Esophagus muscularis mucosa (tissue), 4 donors: ENCODE data around the gene VPS52. TPM values are rescaled to one million over a fixed set of nuclear protein-coding genes. Genes with fewer than 3 reads are reported as not detected.

ENCODE experiments used
- DNase-seq: peaks from one replicate; pipeline ENCODE4 v3.0.0-alpha.2; 2017; ENCODE audit errors: extremely low spot score
- H3K27ac ChIP-seq, 4 donors: fragments of 200-600 bp; sonication (generic); replicated peaks in 1 of 4; 1 replicate in 3 of 4; 2 replicates in 1 of 4; pipeline ENCODE4 v1.5.1; 2016 to 2019; ENCODE audit warnings: mild to moderate bottlenecking in 1 of 4
- H3K27me3 ChIP-seq, 4 donors: fragments of 200-600 bp; sonication (generic); one replicate each; pipeline versions ENCODE4 v1.5.1 to v1.6.0; 2016 to 2019
- H3K36me3 ChIP-seq, 4 donors: fragments of 200-600 bp; sonication (generic); one replicate each; pipeline ENCODE4 v1.5.1; 2016 to 2019
- H3K4me1 ChIP-seq, 4 donors: fragments of 200-600 bp; sonication (generic); one replicate each; pipeline ENCODE4 v1.5.1; 2016 to 2019
- H3K4me3 ChIP-seq, 4 donors: fragments of 200-600 bp; sonication (generic); 1 replicate in 2 of 4; 2 replicates in 2 of 4; pipeline ENCODE4 v1.5.1; 2016 to 2019; ENCODE audit warnings: mild to moderate bottlenecking in 4 of 4, moderate library complexity in 1 of 4
- H3K9me3 ChIP-seq, 4 donors: fragments of 200-600 bp; sonication (generic); 1 replicate in 3 of 4; 2 replicates in 1 of 4; pipeline ENCODE4 v1.5.1; 2016 to 2019
- CTCF ChIP-seq, 3 experiments: fragments of 200-600 bp in 2 of 3; fragments of 450-650 bp in 1 of 3; sonication (generic) in 2 of 3; IDR thresholded peaks; one replicate each; pipeline ENCODE4 v1.5.1; 2017 to 2019; ENCODE audit warnings: antibody characterized with exemption in 3 of 3, mild to moderate bottlenecking in 2 of 3, moderate library complexity in 1 of 3
- EP300 ChIP-seq: sonication (generic); formaldehyde crosslinking; IDR thresholded peaks from one replicate; pipeline ENCODE4 v1.6.1; 2017; ENCODE audit warnings: antibody characterized with exemption
- POLR2A ChIP-seq: fragments of 450-650 bp; IDR thresholded peaks from one replicate; pipeline ENCODE4 v1.6.1; 2017; ENCODE audit warnings: antibody characterized with exemption, moderate library complexity, mild to moderate bottlenecking, low read depth
- POLR2AphosphoS5 ChIP-seq, 2 donors: sonication (generic); formaldehyde crosslinking; IDR thresholded peaks; one replicate each; pipeline ENCODE4 v1.6.1; 2017; ENCODE audit warnings: antibody characterized with exemption in 2 of 2
- WGBS: methylation state at CpG from one replicate; pipeline ENCODE4 v1.1.5; 2018; 5-methylcytosine and 5-hydroxymethylcytosine counted together
- intact Hi-C: fragments of 100-400 bp; cut with DNase I; formaldehyde crosslinking; loops from one replicate; pipeline ENCODE4 v1.15.1; 2023
- total RNA-seq, 4 donors: library from RNA; depleted of rRNA; stranded (reverse); fragments of >200 nt; gene quantifications; one replicate each; pipeline versions ENCODE4 v1.1.0 to v1.2.1, GENCODE V29; 2016

VPS52 gene
- total RNA-seq, 4 donors from 2014 or later: 22.5 to 34.9 (median 31.8) TPM

- DNase-seq: no peak
- Histone ChIP-seq H3K27me3 (peaks cover 0 to 8% (median 0%) of the 10 kb centered on the region in 4 donors), H3K36me3 (peaks cover 0 to 22% (median 18%) of the 10 kb centered on the region in 4 donors), H3K27ac (peak overlapping the region; percentile 92 to 98 (median 94)), H3K4me1 (peaks cover 24 to 36% (median 31%) of the 10 kb centered on the region in 4 donors), H3K9me3 (no peaks in the 10 kb centered on the region), H3K4me3 (peak overlapping the region; percentile 58 to 66 (median 62))
- WGBS: 14% methylated on average over 4 of the region's 15 CpGs
- TF ChIP-seq POLR2A (no peak), EP300 (no peak), POLR2AphosphoS5 (IDR thresholded peaks at IDR 0.05) (no peak), CTCF (IDR thresholded peaks at IDR 0.05) (no peak)
- intact Hi-C loops: loop anchor here (1.0 to 5.0 kb wide), 4 partner anchors 58 to 233 kb away; partner anchors contain the start of gene COL11A2
These were observed 21.7 kb downstream of the VPS52 start for GRCh38 chr6:33249732-33250630.

GRCh38 chr6:33248932-33249731, 22.5 kb downstream of the VPS52 start:
- no peaks in the 10 kb centered on the region for H3K9me3 ChIP-seq
- intact Hi-C loops: loop anchor here (1.0 to 5.0 kb wide), 4 partner anchors 57 to 232 kb away; partner anchors contain the start of gene COL11A2
- peaks cover 0 to 10% (median 0%) of the 10 kb centered on the region in 4 donors for H3K27me3 ChIP-seq
- H3K36me3 ChIP-seq: peaks cover 0 to 20% (median 15%) of the 10 kb centered on the region in 4 donors
- peak; percentile 31 for TF ChIP-seq POLR2A
- TF ChIP-seq CTCF (IDR thresholded peaks at IDR 0.05): peak in 1 of 3 experiments; percentile 39
- peak; percentile 89 to 96 for TF ChIP-seq POLR2AphosphoS5 (IDR thresholded peaks at IDR 0.05)
- no peak for TF ChIP-seq EP300
- H3K27ac ChIP-seq: peak overlapping the region; percentile 92 to 98 (median 94)
- peak overlapping the region; percentile 58 to 66 (median 62) for H3K4me3 ChIP-seq
- 0% methylated on average over 14 of the region's 58 CpGs for WGBS
- H3K4me1 ChIP-seq: peaks cover 24 to 36% (median 31%) of the 10 kb centered on the region in 4 donors
- peak; percentile 100 for DNase-seq

- Histone ChIP-seq H3K9me3 (no peaks in the 10 kb centered on the region), H3K27ac (peak overlapping the region; percentile 92 to 98 (median 94)), H3K4me1 (peaks cover 24 to 36% (median 31%) of the 10 kb centered on the region in 4 donors), H3K4me3 (peak overlapping the region; percentile 58 to 66 (median 62)), H3K36me3 (peaks cover 0 to 18% (median 14%) of the 10 kb centered on the region in 4 donors), H3K27me3 (peaks cover 0 to 10% (median 0%) of the 10 kb centered on the region in 4 donors)
- no peak for TF ChIP-seq POLR2A
- TF ChIP-seq CTCF (IDR thresholded peaks at IDR 0.05): peak in 1 of 3 experiments; percentile 1
- TF ChIP-seq EP300: no peak
- TF ChIP-seq POLR2AphosphoS5 (IDR thresholded peaks at IDR 0.05): peak in 1 of 2 donors; percentile 0
- 0% methylated on average over 1 of the region's 18 CpGs for WGBS
- DNase-seq: no peak
- intact Hi-C loops: loop anchor here (5.0 kb wide), 3 partner anchors 56 to 231 kb away; partner anchors contain the start of gene COL11A2
These were observed 23.1 kb downstream of the VPS52 start for GRCh38 chr6:33248643-33248931.

GRCh38 chr6:33247977-33248642, 23.6 kb downstream of the VPS52 start:
- Histone ChIP-seq H3K27ac (peak overlapping the region; percentile 92 to 98 (median 94)), H3K4me1 (peaks cover 24 to 36% (median 31%) of the 10 kb centered on the region in 4 donors), H3K9me3 (no peaks in the 10 kb centered on the region), H3K27me3 (peaks cover 0 to 10% (median 0%) of the 10 kb centered on the region in 4 donors), H3K36me3 (peaks cover 0 to 18% (median 14%) of the 10 kb centered on the region in 4 donors), H3K4me3 (peak overlapping the region; percentile 58 to 66 (median 62))
- 10% methylated on average over 15 of the region's 28 CpGs for WGBS
- TF ChIP-seq POLR2AphosphoS5 (IDR thresholded peaks at IDR 0.05) (peak in 1 of 2 donors; percentile 62), POLR2A (no peak), CTCF (IDR thresholded peaks at IDR 0.05) (peak; percentile 97 to 99 (median 98)), EP300 (no peak)
- DNase-seq: peak; percentile 96
- intact Hi-C loops: loop anchor here (5.0 kb wide), 3 partner anchors 56 to 231 kb away; partner anchors contain the start of gene COL11A2
